ENCODE data around the gene CABLES1.
"Not testable (repeated sequence)": the region's sequence is repeated elsewhere in the genome, so short reads cannot be mapped to it uniquely, and the experiment has no call there.

CABLES1 gene

DNA sequence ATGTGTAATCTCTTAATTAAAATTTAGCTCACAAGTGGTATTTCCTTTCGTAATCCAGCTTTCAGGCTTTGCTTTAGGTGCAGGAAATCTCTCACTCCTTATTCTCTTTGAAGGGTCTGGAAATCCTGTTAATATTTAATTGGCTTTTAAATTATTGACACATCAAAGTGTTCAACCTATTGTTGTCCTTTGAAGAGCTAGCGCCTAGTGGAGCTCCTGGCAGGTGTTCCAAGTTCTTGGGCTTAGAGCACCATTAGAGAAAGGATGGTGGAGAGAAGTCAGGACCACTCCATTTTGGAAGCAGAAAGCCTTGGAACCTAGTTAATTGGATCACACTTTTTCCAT, 92.4 kb downstream of the CABLES1 start:
- no peak for DNase-seq

DNA sequence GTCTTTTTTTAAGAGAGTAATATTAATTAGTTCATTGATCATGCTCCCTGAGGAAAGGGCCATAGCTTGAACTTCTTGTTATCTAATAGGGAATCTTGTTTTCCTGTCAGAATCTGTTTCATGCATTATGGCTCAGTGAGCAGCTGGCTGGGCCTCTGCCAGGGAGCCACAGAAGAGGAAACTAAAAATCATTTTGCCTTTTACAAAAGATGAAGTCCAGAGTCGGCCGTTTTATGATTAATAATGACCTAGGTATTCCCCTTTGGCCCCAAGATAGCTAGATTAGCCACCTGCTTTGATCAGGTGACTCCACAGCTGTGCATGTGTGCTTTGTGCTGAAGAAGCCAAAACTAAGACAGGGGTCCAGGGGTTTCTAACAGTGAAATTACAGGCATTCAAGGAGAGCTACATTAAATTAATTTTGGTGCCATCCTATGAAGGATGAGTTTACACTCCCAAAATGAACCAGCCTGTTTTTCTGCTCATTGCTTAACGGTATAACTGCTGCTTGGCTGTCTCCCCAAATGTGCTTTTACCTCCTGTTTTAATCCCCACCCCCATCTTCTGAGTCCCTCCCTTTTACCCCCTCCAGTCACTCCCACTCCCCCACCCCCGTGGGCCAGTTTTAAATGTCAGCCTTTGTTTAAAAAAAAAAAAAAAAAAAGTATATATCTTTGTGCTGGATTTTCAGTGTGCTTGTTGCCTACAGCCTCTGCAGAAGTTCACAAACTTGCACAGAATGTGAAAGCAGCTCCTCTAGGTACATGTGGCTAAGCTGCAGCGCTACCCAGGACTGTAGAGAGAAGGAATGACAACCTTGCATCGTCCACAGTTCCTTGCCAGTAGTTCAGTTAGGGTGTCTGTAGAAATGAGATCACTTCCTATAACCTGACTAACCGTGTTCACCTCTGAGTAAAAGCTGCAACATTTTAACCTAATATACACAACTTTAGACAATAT, 93.1 kb downstream of the CABLES1 start:
- no peak for DNase-seq

DNA sequence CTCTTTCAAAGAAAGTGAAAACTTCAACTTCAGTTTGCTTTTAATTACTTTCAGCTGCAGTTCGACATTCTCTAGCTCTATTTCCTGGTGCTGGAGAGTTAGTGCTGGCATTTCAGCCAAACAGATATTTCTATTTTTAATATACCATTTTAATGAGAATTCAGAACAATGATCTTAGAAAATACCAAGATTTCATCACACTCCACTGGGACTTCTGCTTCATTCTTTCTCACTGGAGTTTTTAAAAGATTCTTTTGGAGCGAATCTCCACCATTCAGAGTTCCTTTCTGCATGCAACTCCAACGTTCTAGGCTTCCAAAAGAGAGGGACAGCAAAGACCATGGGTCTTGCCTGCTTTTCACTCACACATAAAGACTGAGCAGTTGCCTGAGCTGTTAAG, 94.2 kb downstream of the CABLES1 start:
- DNase-seq = no peak

GRCh38 chr18:23230686-23231085, 95.4 kb downstream of the CABLES1 start:
- no peak for DNase-seq

DNA sequence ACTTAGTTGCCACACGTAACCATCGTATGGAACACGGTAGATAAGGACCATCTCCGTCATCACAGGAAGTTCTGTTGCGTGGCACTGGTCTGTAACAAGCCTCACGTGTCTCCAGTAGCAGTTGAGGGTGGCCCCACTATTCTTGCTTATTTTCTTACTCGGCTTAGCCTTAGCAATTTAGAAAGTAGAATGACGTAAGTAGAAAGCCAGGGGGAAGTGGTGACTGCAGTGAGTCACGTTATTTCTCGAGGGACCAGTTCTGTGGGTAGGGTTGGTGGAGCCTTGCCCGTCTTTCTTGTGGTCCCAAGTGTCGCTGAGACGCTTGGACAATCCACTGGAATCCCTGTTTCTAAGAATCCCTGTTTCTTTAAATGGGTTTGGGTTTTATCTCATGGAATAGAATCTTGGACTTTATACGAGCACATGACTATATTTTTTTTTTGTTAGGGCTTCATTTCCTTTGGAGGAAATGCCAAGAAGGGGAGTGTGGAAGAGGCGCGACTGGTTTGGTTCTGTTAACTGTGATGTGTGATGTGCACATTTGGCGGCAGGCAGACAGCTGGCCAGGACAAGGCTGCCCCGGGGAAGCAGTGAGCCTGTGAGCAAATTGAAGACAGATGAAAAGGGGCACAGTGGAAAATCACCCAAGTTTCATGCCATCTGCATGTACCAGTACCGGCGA, 96.2 kb downstream of the CABLES1 start:
- peak; percentile 81 for DNase-seq

- no peak for DNase-seq
These were observed 97.0 kb downstream of the CABLES1 start for GRCh38 chr18:23232331-23232730.

DNA sequence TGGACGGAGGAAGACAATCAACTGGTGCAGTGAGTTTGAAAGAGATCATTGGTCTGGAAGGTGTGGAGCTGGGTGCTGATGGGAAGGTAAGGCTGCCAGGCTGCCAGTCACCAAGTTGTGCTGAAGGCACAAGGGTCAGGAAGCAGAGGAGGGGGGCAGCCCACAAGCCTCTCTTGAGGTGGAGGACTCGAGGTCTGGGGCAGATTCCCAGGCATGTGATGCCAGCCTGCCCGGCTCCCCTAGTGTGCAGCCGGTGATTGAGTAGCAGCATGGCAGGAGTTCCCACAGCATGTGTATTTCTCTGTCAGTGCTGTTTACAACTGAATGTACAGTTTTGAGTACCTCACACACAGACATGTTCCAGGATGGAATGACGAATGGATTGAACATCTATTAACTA, 99.3 kb downstream of the CABLES1 start:
- no peak for DNase-seq

GRCh38 chr18:23235336-23235735, 100.1 kb downstream of the CABLES1 start:
- DNase-seq = no peak

DNA sequence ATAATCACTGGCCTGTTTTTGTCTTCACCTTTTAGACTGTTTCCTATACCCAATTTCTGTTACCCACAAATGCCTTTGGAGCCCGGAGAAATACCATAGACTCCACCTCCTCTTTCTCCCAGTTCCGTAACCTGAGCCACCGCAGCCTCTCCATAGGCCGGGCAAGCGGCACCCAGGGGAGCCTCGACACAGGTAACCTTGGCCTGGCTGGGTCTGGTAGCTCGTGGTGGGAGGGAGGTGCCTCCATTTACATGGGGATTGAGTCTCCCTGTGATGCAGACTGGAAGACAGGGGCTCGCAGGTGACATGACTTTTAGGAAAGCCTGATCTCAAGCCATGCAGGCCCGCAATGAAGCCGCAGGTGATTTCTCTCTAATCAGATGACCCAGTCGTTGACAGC, 100.6 kb downstream of the CABLES1 start:
- no peak for DNase-seq

- DNase-seq = no peak
These were observed 101.7 kb downstream of the CABLES1 start for GRCh38 chr18:23236876-23237468.

GRCh38 chr18:23237524-23238151, 102.4 kb downstream of the CABLES1 start:
- peak; percentile 36 for DNase-seq

DNA sequence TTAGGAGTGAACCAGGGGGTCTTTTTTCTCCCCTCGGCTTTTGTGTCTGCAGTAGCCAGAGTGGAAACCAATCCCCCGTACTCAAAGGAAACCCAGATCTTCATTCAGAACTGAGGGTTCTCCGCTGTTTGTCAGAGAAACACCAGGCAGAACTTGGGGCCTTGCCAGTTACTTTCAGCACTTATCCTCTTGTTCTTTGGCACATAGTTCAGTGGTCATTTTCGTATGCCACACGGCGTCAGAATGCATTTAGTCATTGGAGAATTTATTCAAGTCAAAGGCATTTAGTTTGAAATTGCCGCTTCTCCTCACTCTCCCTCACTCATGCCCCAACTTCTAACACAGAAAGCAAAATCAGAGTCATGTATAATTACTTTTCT, 102.9 kb downstream of the CABLES1 start:
- no peak for DNase-seq

GRCh38 chr18:23238651-23239349, 103.5 kb downstream of the CABLES1 start:
- no peak for DNase-seq

GRCh38 chr18:23239350-23239692, 104.0 kb downstream of the CABLES1 start:
- DNase-seq = no peak

DNA sequence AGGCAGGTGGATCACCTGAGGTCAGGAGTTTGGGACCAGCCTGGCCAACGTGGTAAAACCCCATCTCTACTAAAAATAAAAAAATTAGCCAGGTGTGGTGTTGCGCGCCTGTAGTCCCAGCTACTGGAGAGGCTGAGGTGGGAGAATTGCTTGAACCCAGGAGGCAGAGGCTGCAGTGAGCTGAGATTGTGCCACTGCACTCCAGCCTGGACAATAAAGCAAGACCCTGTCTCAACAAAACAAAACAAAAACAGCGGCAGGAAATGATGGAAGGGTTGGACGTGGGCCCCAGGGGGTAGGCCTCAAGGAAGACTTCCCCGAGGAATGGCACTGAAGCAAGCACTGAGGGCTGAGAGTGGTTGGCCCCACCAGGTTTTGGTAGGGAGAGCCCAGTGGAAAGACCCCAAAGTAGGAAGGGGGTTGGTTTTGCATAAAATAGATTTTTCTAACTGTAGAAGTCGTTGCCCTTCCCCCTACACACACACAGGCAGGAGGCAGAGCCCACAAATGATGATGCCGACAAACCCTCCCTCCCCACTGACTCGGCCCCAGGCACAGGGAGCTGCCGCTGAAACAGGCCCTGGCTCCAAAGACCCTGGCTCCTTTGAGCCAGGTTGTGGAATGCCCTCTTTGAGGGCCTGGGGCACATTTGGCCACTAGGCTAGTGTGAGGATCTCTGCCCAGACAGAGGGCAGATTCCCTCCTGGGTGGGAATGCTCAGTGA, 104.8 kb downstream of the CABLES1 start:
- DNase-seq = no peak

DNA sequence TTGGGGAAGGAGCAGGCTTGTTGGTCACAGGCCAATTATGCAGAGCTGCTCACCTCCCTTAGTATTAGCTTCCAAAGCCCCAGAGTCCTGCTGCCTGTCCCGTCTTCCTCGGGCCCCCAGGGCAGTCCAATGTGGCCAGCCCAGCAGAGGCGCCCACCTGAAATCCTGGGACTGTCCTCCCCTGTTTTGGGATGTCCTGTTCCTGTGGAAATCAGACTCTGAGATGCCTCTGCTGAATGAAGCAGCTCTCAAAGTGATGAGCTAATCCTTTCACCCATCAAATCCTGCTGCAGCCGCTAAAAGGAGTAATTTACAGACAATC, 105.3 kb downstream of the CABLES1 start:
- DNase-seq = no peak

DNA sequence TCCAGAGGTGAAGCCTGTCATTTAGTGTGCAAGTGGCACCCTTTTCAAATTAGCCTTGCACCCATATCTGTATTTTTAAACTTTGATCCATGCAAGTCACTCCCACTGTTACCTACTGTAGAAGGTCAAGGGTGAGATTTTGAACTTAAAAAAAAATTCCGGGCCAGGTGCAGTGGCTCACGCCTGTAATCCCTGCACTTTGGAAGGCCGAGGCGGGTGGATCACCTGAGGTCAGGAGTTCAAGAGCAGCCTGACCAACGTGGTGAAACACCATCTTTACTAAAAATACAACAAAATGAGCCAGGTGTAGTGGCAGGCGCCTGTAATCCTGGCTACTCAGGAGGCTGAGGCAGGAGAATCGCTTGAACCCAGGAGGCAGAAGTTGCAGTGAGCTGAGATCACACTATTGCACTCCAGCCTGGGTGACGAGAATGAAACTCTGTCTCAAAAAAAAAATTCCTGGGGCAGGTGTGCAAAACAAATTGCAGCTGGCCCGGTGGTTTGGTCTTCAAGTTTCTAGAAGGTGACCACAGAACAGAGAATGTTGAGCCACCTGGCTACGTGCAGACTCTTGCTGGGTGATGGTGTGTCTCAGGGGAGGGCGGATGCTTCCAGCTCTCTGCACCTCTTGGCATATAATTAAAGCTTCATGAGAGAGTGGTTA, 106.7 kb downstream of the CABLES1 start:
- not testable (repeated sequence) for DNase-seq

DNA sequence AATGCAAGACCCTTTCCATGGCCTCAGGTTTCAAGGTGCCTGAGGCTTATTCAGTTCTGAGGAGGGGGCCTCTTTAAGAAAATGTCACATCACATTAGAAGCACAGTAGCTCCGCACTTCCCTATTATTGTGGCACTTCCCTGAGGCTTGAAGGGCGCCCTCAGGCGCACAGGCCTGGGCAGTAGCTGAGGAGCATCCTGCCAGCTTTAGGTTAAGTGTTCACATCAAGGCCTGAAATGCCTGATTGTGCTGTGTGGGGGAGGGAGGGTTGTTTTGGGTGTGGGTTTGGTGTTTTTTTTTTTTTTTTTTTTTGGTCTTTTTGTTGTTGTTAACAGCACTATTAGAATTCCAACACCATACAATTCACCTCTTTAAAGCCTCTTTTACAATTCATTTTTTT, 107.9 kb downstream of the CABLES1 start:
- no peak for DNase-seq

DNA sequence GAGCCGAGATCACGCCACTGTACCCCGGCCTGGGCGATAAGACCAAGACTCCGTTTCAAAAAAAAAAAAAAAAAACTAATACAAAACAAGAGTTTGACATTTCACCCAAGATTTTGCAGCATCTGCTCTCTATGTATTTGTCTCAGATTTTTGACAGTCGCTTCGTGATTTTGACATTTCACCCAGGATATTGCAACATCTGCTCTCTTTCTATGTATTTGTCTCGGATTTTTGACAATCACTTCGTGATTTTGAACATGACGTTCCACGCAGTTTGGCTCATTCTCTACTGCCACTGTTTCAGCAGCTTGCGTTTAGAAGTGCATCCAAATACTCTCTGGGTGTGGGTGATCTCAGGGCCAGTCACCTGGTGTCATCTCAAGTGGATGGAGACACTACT, 108.5 kb downstream of the CABLES1 start:
- DNase-seq = no peak

DNA sequence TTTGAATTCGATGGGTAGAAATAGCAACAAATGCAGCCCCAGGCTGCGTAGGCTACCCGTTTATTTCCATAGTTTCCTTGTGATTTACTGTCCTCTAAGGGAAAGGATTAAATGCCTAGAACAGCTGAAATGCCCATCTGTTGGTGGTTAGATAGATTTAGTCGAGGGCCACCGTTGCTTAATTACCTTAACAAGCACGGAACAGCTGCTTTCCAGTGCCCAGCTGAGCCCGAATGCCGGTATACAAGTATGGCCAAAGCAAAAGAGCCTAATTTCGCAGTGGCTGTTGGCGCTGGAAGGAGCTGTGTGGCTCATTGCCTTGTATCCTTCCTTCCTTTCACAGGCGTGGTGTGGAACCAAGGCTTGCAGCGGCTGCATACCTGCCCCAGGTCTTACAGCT, 109.1 kb downstream of the CABLES1 start:
- no peak for DNase-seq

DNA sequence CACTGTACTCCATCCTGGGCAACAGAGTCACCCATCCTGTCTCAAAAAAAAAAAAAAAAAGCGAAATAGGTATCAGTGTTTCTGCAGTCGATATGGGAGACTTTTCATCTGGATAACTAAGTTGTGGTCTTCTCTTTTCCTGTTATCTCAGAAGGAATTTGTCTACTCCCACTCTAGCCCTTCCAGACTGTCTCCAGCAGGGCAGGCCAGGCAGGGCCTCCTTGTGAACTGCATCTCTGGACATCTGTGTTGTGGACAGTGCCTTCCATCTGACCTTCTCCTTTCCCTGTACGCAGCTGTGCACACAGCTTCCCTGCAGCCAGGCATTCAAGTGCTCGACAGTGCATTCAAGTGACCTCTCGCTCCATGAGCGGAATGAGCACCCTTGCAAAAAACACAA, 110.2 kb downstream of the CABLES1 start:
- no peak for DNase-seq

GRCh38 chr18:23247331-23247730, 112.0 kb downstream of the CABLES1 start:
- DNase-seq = no peak

All from CD4-positive, alpha-beta T cell treated with Interleukin-12 subunit alpha and Interleukin-12 subunit beta, for 1 hour (primary cell).